Colonic mucosa (tissue), 4 donors: ENCODE data around the gene KCNJ14. TPM values are rescaled to one million over a fixed set of nuclear protein-coding genes. Genes with fewer than 3 reads are reported as not detected.

Source experiments
- DNase-seq: peaks from one replicate; pipeline ENCODE4 v3.0.0-alpha.2; 2020
- H3K27ac ChIP-seq: fragments of 200-600 bp; one replicate; pipeline ENCODE4 v1.8.0; 2021
- H3K27me3 ChIP-seq: fragments of 200-600 bp; one replicate; pipeline ENCODE4 v1.8.0; 2021
- H3K36me3 ChIP-seq: fragments of 200-600 bp; one replicate; pipeline ENCODE4 v1.8.0; 2021
- H3K4me1 ChIP-seq: fragments of 200-600 bp; one replicate; pipeline ENCODE4 v1.8.0; 2021; ENCODE audit warnings: mild to moderate bottlenecking
- H3K4me3 ChIP-seq: fragments of 200-600 bp; one replicate; pipeline ENCODE4 v1.8.0; 2021
- H3K9ac ChIP-seq, 2 donors: one replicate each; pipeline ENCODE4 v1.7.0; 2013; ENCODE audit warnings: control low read depth in 2 of 2, low read depth in 2 of 2, low read length in 2 of 2
- H3K9me3 ChIP-seq: fragments of 200-600 bp; one replicate; pipeline ENCODE4 v1.8.0; 2021
- intact Hi-C: fragments of 100-400 bp; cut with DNase I; formaldehyde crosslinking; loops from one replicate; pipeline ENCODE4 v1.14.1; 2022
- total RNA-seq, 2 donors: library from RNA; stranded (reverse); fragmentation: NEBNext Ultra II Directional in 1 of 2; extraction: Animal tissue kit (Norgen Biotek cat#: 25700) in 1 of 2; gene quantifications; one replicate each; pipeline ENCODE4 v1.2.1, GENCODE V29; 2021
- TF ChIP-seq, protein P1 (sequence below): fragments of 200-600 bp; IDR thresholded peaks from one replicate; pipeline ENCODE4 v1.8.0; 2022; ENCODE audit warnings: antibody characterized with exemption, mild to moderate bottlenecking
- donor health status: healthy.
- donor health status: DM: no; HTN: no; CAD: no.
- donor health status: DM: no; HTN: no; CAD: no.

KCNJ14 gene
- total RNA-seq, 2 donors from 2014 or later: 0.35 to 0.99 TPM

DNA sequence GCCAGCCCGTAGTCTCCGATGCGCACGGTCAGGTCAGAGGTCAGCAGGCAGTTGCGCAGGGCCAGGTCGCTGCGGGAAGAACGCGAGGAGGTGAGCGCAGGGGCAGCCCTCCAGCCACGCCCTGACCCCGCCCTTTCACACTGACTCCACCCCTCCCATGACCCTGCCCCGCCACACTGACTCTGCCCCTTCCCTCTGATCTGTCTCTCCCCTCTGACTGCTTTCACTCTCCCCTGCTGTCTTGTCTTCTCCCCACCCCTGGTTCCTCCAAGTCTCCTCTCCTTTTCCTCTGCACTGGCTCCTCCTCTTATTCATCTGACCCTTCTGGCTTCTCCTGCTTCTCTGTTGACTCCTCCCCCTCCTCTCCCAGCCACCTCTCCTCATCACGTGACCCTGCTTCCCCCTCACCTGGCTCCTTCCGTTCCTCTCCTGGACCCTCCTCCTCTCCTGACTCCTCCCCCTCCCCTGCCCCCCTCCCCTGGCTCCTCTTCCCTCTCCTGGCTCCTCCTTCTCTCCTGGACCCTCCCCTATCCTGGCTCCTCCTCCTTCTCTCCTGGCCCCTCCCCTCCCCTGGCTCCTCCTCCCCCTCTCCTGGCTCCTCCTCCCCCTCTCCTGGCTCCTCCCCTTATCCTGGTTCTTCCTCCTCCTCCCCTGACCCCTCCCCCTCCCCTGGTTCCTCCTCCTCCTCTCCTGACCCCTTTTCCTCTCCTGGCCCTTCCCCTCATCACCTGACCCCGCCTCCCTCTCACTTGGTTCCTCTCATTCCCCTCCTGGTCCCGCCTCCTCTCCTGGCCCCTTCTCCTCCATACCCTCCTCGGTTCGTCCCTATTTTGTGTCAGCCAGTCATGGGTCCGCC, 46.3 kb downstream of the KCNJ14 start:
- Histone ChIP-seq H3K27me3 (peaks cover 17% of the 10 kb centered on the region), H3K9me3 (no peaks in the 10 kb centered on the region), H3K36me3 (no peaks in the 10 kb centered on the region), H3K9ac (peak overlapping the region in 1 of 2 donors; percentile 26), H3K4me3 (peak overlapping the region; percentile 22), H3K4me1 (no peaks in the 10 kb centered on the region), H3K27ac (peak overlapping the region; percentile 17)
- peak; percentile 89 for DNase-seq
- TF ChIP-seq, protein P1, sequence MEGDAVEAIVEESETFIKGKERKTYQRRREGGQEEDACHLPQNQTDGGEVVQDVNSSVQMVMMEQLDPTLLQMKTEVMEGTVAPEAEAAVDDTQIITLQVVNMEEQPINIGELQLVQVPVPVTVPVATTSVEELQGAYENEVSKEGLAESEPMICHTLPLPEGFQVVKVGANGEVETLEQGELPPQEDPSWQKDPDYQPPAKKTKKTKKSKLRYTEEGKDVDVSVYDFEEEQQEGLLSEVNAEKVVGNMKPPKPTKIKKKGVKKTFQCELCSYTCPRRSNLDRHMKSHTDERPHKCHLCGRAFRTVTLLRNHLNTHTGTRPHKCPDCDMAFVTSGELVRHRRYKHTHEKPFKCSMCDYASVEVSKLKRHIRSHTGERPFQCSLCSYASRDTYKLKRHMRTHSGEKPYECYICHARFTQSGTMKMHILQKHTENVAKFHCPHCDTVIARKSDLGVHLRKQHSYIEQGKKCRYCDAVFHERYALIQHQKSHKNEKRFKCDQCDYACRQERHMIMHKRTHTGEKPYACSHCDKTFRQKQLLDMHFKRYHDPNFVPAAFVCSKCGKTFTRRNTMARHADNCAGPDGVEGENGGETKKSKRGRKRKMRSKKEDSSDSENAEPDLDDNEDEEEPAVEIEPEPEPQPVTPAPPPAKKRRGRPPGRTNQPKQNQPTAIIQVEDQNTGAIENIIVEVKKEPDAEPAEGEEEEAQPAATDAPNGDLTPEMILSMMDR: no peak
- intact Hi-C loops: no loop called here

DNA sequence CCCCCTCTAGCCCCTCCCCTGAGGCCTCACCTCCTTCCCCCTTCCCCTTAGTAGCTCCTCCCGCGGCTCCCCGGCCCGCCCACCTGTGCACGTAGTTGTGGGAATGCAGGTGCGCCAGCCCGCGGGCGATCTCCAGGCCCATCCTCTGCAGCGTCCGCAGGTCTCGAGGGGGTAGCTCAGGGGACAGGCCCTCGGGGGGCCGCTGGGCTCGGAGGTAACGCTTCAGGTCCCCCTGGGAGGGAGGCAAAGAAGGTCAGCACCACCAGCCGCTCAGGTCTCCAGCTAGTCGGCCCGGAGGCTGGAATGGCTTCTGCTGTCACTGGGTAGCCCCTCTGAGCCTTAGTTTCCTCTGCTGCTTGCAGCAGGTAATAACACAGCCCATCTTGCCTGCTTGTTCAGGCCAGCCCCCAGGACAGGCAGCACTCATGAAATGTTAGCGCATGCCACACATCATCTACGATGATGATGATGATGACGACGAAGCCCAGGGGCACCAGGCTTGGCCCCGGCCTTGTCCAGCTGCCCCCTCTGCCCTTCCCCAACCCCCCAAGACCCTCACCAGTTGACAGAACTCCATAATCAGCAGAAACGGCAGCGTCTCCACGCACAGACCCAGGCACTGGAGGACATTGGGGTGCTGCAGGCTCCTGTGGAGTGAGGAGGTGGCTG, 47.1 kb downstream of the KCNJ14 start:
- DNase-seq: no peak
- intact Hi-C loops: no loop called here
- no peak overlapping the region for H3K4me3 ChIP-seq
- H3K9me3 ChIP-seq: no peaks in the 10 kb centered on the region
- H3K36me3 ChIP-seq: no peaks in the 10 kb centered on the region
- no peaks in the 10 kb centered on the region for H3K4me1 ChIP-seq
- H3K27me3 ChIP-seq: peaks cover 11% of the 10 kb centered on the region
- H3K9ac ChIP-seq: peak overlapping the region in 1 of 2 donors; percentile 43
- no peak overlapping the region for H3K27ac ChIP-seq
- TF ChIP-seq, protein P1: no peak

DNA sequence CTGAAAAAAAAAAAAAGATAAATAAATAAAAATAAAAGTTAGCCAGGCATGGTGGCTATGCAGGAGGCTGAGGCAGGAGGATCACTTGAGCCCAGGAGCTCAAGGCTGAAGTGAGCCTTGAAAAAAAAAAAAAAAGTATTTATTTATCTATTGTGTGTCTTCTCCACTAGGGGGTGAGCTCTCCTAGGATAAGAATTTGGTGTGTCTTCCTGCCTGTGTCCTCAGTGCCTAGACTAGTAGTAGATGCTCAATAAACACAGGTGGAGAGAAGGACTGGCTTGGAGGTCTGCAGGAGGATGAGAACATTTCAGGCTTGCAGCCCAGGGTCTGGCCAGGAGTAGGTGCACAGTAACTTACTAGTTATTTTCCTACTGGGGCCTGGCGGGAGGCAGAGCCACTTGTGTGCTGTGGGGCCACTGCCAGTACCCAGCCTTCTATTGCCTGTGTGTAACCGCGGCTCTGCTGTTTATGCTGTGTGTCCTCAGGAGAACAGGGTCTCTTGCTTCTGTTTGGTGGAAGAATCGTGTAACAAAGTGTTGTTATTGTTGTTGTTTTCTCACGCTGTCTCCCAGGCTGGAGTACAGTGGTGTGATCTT, 50.9 kb downstream of the KCNJ14 start:
- Histone ChIP-seq H3K36me3 (no peaks in the 10 kb centered on the region), H3K27ac (no peak overlapping the region), H3K27me3 (peaks cover 8% of the 10 kb centered on the region), H3K4me3 (no peak overlapping the region), H3K4me1 (no peaks in the 10 kb centered on the region), H3K9ac (no peak overlapping the region), H3K9me3 (no peaks in the 10 kb centered on the region)
- DNase-seq: no peak
- intact Hi-C loops: loop anchor here (2.0 kb wide), 1 partner anchor 79 kb away; no protein-coding TSS in a partner anchor
- TF ChIP-seq, protein P1: peak; percentile 32

DNA sequence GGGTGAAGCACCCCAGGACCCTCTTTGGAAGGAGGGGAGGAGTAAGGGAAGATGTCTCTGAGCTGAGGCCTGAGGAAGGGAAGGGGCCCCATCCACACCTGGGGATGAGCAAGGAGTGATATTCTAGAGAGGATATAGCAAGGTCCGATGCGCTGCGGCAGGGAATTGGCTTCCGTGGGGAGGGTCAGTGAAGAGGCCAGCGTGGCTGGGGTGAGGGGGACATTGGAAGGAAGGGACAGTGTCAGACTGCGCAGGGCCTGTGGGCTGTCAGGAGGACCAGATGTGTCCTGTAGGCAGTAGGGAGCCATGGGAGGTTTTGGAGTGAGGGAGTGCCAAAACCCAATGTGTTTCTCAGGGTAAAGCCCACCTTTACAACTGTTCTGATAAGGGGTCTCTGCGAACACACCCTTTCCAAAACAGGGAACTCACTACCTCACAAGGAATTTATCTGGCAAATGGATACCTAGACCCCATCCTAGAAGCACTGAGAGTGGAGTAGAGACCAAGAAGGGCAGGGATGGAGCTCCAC, 52.6 kb downstream of the KCNJ14 start:
- no peak for DNase-seq
- H3K4me3 ChIP-seq: no peak overlapping the region
- TF ChIP-seq, protein P1: no peak

DNA sequence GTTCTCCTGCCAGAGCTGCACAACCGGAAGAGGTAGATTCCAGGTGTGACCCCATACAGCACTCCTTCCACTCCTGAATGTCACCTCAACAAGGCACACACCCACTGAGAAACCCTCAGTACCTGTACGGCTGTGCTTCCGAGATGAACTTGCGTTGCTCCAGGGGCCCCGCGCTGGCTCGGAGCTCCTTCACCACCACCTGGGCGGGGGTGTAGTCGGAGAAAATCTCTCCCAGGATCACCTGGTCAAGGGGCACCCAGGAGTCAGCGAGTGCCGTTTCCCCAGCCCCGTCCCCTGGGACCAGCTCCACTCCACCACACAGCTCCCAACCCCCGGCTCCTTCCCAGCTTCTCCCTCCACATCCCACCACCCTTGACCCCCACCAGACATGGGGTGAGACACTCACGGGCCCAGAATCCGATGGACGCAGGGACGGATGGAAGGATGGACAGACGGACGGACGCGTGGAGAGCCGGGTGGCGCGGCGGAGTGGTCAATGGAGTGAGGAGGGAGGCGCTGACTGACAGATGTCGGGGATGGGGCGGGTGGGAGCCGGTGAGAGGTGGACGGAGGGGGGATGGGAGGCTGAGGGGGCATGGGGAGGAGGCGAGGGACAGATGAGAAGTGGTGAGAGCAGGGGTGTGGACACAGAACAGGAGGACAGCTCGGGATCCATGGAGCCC, 53.5 kb downstream of the KCNJ14 start:
- TF ChIP-seq, protein P1: no peak
- Histone ChIP-seq H3K9ac (no peak overlapping the region), H3K4me1 (peaks cover 6% of the 10 kb centered on the region), H3K4me3 (no peak overlapping the region), H3K9me3 (no peaks in the 10 kb centered on the region), H3K27ac (no peak overlapping the region), H3K36me3 (no peaks in the 10 kb centered on the region), H3K27me3 (peaks cover 28% of the 10 kb centered on the region)
- intact Hi-C loops: no loop called here
- DNase-seq: no peak

More for the DNA sequence above, 52.6 kb downstream of the KCNJ14 start:
- Histone ChIP-seq H3K4me1 (no peaks in the 10 kb centered on the region), H3K9me3 (no peaks in the 10 kb centered on the region), H3K36me3 (no peaks in the 10 kb centered on the region), H3K27ac (no peak overlapping the region), H3K9ac (no peak overlapping the region), H3K27me3 (peaks cover 21% of the 10 kb centered on the region)
- intact Hi-C loops: loop anchor here (2.0 kb wide), 1 partner anchor 77 kb away; no protein-coding TSS in a partner anchor
